Gastrocnemius medialis (tissue), 4 donors: Measurements from ENCODE around the gene KRTAP10-4.

Experiments
- POLR2A ChIP-seq, 2 donors: fragments of 450-650 bp; IDR thresholded peaks; one replicate each; pipeline ENCODE4 v1.6.1; 2017; ENCODE audit warnings: antibody characterized with exemption in 2 of 2, mild to moderate bottlenecking in 2 of 2, moderate library complexity in 2 of 2
- TF ChIP-seq, protein P1 (sequence below), 5 experiments: fragments of 450-650 bp in 3 of 5; fragments of 200-600 bp in 2 of 5; sonication (generic) in 2 of 5; IDR thresholded peaks in 4 of 5; conservative IDR thresholded peaks in 1 of 5; 1 replicate in 4 of 5; 2 replicates in 1 of 5; pipeline ENCODE4 v1.5.1; 2016 to 2019; ENCODE audit warnings: antibody characterized with exemption in 5 of 5, mild to moderate bottlenecking in 3 of 5, moderate library complexity in 3 of 5

DNA sequence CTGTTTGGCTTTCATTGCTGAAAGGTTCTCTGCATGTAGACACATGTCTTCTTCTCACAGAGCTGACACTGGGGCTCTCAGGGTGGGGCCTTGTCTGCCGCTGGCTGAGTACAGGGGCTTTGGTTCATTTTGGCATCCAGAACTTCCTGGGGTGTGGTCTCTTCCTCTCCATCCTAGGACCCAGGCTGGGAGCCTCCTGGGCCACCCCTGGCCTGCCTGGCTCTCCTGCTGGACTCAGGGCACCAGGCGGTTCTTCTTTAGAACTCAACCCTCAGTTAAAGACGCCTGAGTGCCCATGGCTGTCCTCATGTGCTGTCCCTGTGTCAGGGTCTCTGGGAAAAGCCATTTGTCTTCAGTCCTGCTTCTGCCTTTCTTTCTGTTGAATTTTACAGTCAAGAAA, 12.4 kb downstream of the KRTAP10-4 start:
- TF ChIP-seq, protein P1, sequence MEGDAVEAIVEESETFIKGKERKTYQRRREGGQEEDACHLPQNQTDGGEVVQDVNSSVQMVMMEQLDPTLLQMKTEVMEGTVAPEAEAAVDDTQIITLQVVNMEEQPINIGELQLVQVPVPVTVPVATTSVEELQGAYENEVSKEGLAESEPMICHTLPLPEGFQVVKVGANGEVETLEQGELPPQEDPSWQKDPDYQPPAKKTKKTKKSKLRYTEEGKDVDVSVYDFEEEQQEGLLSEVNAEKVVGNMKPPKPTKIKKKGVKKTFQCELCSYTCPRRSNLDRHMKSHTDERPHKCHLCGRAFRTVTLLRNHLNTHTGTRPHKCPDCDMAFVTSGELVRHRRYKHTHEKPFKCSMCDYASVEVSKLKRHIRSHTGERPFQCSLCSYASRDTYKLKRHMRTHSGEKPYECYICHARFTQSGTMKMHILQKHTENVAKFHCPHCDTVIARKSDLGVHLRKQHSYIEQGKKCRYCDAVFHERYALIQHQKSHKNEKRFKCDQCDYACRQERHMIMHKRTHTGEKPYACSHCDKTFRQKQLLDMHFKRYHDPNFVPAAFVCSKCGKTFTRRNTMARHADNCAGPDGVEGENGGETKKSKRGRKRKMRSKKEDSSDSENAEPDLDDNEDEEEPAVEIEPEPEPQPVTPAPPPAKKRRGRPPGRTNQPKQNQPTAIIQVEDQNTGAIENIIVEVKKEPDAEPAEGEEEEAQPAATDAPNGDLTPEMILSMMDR (IDR thresholded peaks at IDR 0.05 in 4 of 5, conservative IDR thresholded peaks at IDR 0.05 in 1 of 5) = no peak
- no peak for TF ChIP-seq POLR2A (IDR thresholded peaks at IDR 0.05)
